Activated B cell treated with CpG ODN at 0.5 μM for 24 hours (primary cell): ENCODE results near the gene SLC22A2. TPM values are rescaled to one million over a fixed set of nuclear protein-coding genes. Genes with fewer than 3 reads are reported as not detected.

Experiments
- ATAC-seq: fragments of 200-7000 bp; cut with Tn5 transposase; one replicate; pipeline ENCODE4 v1.10.0; 2021; ENCODE audit warnings: low read depth, mild to moderate bottlenecking, moderate library complexity
- CTCF ChIA-PET: fragments of 350-600 bp; sonication (Branson Sonifier 250); formaldehyde crosslinking; loops from one replicate; lab custom pipeline; 2021; ENCODE audit warnings: antibody characterized with exemption; lab: Charles Lee
- POLR2A ChIA-PET: fragments of 350-600 bp; sonication (Branson Sonifier 250); formaldehyde crosslinking; loops from one replicate; lab custom pipeline; 2021; ENCODE audit warnings: antibody characterized with exemption; lab: Charles Lee
- DNase-seq: peaks from one replicate; pipeline ENCODE4 v3.0.0; 2022
- H3K27ac Mint-ChIP-seq: one replicate; pipeline ENCODE4 v1.8.0; 2020; ENCODE audit warnings: mixed read lengths
- H3K27me3 Mint-ChIP-seq: one replicate; pipeline ENCODE4 v1.8.0; 2021; ENCODE audit warnings: mixed read lengths
- H3K36me3 Mint-ChIP-seq: one replicate; pipeline ENCODE4 v1.8.0; 2021; ENCODE audit warnings: low read depth, mixed read lengths
- H3K4me1 Mint-ChIP-seq: one replicate; pipeline ENCODE4 v1.8.0; 2021; ENCODE audit warnings: mixed read lengths
- H3K4me3 Mint-ChIP-seq: one replicate; pipeline ENCODE4 v1.8.0; 2020; ENCODE audit warnings: mild to moderate bottlenecking, mixed read lengths
- H3K9me3 Mint-ChIP-seq: one replicate; pipeline ENCODE4 v1.8.0; 2020; ENCODE audit warnings: mixed read lengths
- CTCF ChIP-seq: fragments of 200-600 bp; IDR thresholded peaks from one replicate; pipeline ENCODE4 v1.8.0; 2022; ENCODE audit warnings: antibody characterized with exemption, mild to moderate bottlenecking
- intact Hi-C: fragments of 100-400 bp; cut with micrococcal nuclease; formaldehyde crosslinking; loops from one replicate; pipeline ENCODE4 v1.15.1; 2024
- total RNA-seq: library from RNA; stranded (reverse); gene quantifications from 2 replicates; pipeline ENCODE4 v1.2.3, GENCODE V29; 2022

SLC22A2 gene
- total RNA-seq, 1 donor from 2014 or later: not detected

DNA sequence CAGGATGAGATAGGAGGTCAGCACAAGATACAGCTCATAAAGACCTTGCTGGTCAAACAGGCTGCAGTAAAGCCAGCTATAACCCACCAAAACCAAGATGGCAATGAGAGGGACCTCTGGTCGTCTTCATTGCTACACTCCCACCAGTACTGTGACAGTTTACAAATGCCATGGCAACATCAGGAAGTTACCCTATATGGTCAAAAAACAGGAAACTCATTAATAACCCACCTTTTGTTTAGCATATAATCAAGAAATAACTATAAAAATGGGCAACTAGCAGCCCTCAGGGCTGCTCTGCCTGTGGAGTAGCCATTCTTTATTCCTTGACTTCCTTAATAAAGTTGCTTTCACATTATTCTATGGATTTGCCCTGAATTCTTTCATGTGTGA lies 30.9 kb downstream of the SLC22A2 start:
- Mint-ChIP-seq H3K27me3 (peaks cover 4% of the 10 kb centered on the region), H3K4me1 (no peaks in the 10 kb centered on the region), H3K9me3 (peaks cover 9% of the 10 kb centered on the region), H3K4me3 (no peak overlapping the region), H3K27ac (no peak overlapping the region), H3K36me3 (no peaks in the 10 kb centered on the region)
- ATAC-seq (no peak), DNase-seq (no peak)
- no peak for TF ChIP-seq CTCF
- ChIA-PET POLR2A (no interaction called here), CTCF (no interaction called here)
- intact Hi-C loops: no loop called here

GRCh38 chr6:160227038-160227768 lies 31.4 kb downstream of the SLC22A2 start:
- no peak for TF ChIP-seq CTCF
- CTCF ChIA-PET: no interaction called here
- intact Hi-C loops: no loop called here
- DNase-seq (no peak), ATAC-seq (no peak)
- POLR2A ChIA-PET: no interaction called here
- Mint-ChIP-seq H3K36me3 (no peaks in the 10 kb centered on the region), H3K9me3 (peaks cover 9% of the 10 kb centered on the region), H3K4me3 (no peak overlapping the region), H3K27me3 (peaks cover 4% of the 10 kb centered on the region), H3K4me1 (no peaks in the 10 kb centered on the region), H3K27ac (no peak overlapping the region)

DNA sequence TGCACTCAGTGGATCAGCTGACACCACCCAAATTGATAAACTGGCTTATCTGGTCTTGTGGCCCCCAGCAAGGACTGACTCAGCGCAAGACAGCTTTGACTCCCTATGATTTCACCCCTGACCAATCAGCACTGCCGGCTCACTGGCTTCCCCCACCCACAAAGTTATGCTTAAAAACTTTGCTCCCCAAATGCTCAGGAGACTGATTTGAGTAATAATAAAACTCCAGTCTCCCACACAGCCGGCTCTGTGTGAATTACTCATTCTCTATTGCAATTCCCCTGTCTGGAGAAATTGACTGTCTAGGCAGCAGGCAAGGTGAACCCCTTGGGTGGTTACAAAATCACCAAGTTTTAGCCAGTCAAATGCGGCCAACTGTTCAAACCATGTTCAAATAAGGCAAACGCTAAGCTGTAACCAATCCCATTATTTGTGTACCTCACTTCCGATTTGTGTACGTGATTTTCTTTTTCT lies 32.5 kb downstream of the SLC22A2 start:
- POLR2A ChIA-PET: no interaction called here
- Mint-ChIP-seq H3K36me3 (no peaks in the 10 kb centered on the region), H3K4me1 (no peaks in the 10 kb centered on the region), H3K9me3 (peaks cover 9% of the 10 kb centered on the region), H3K27ac (no peak overlapping the region), H3K27me3 (peaks cover 4% of the 10 kb centered on the region), H3K4me3 (no peak overlapping the region)
- ATAC-seq (no peak), DNase-seq (no peak)
- intact Hi-C loops: no loop called here
- TF ChIP-seq CTCF: no peak
- CTCF ChIA-PET: no interaction called here

GRCh38 chr6:160224639-160225237 lies 33.9 kb downstream of the SLC22A2 start:
- ATAC-seq (no peak), DNase-seq (no peak)
- no peak overlapping the region for H3K4me3 Mint-ChIP-seq
- intact Hi-C loops: no loop called here
- ChIA-PET POLR2A (no interaction called here), CTCF (no interaction called here)
- H3K27me3 Mint-ChIP-seq: peaks cover 4% of the 10 kb centered on the region
- no peaks in the 10 kb centered on the region for H3K4me1 Mint-ChIP-seq
- peaks cover 6% of the 10 kb centered on the region for H3K9me3 Mint-ChIP-seq
- no peak for TF ChIP-seq CTCF
- H3K27ac Mint-ChIP-seq: no peak overlapping the region
- H3K36me3 Mint-ChIP-seq: no peaks in the 10 kb centered on the region

DNA sequence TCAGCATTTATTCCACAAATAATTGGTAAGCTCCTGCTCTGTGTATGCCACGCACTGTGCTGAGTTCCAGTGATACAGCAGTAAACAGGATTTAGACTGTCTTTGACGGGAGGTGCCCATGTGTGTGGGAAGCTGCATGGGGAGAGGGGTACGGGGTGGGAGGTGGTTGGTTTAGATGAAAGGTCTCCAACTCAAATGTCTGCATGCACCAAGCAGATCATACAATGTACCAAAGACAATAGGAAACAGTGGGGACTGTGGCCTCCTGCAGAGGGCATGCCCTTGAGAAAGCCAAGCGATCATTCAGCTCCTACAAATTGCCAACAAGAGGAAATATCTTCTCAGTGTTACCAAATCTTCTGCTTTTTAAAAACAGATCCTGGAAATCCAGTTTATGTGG lies 36.1 kb downstream of the SLC22A2 start:
- POLR2A ChIA-PET: no interaction called here
- no peak for DNase-seq
- no peak for TF ChIP-seq CTCF
- Mint-ChIP-seq H3K9me3 (peaks cover 3% of the 10 kb centered on the region), H3K36me3 (no peaks in the 10 kb centered on the region), H3K27me3 (peaks cover 4% of the 10 kb centered on the region), H3K4me1 (no peaks in the 10 kb centered on the region), H3K27ac (no peak overlapping the region), H3K4me3 (no peak overlapping the region)
- CTCF ChIA-PET: no interaction called here
- no peak for ATAC-seq
- intact Hi-C loops: no loop called here
